ENCODE results near the gene GCNT2. TPM values are rescaled to one million over a fixed set of nuclear protein-coding genes. Genes with fewer than 3 reads are reported as not detected.

GCNT2 gene
- total RNA-seq, 1 experiment from 2014 or later, result 42.8 TPM

DNA sequence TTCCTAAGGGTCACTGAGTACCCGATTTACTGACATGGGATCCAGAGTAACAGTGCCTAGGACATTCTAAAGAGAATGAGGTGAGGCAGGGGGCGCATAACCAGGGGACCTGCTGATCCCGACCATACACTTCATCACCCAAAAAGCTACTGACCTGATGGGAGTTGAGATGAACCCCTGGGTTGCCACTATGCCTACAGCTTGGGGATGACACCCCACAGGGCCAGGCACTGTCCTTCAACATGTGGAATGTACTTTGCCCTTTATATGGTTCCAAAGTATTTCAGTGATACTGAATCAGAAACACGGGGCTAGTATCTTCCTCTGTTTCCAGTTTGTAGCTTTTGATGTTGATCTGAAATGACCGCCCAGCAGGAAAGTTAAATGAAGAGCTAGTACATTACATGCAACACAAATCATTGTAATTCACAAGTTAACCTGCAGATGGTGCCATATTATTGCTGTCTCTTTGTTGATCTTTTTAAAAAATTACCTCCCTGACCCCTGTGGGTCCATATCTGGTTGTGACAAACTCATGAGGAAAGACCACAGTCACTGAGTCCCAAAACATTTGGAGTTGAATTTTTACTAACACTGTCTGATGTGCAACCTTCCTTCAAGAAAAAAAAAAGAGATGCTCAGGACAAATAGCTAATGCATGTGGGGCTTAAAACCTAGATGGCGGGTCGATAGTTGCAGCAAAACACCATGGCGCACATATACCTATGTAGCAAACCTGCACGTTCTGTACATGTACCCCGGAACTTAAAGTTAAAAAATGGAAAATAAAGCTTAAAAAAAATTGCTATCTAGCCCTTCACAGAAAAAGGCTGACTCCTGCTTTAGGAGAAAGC is 42.7 kb upstream of the GCNT2 start:
- no TSS peak for BruUV-seq (replicated peaks)
- Histone ChIP-seq H3K4me3 (ENCODE audit: low read depth in 2 of 2, low read length in 2 of 2) (no peak overlapping the region), H3K27ac (ENCODE audit: low read length) (no peak overlapping the region), H3K36me3 (ENCODE audit: control insufficient read depth, insufficient read depth, low read length) (no peaks in the 10 kb centered on the region), H3K9me3 (ENCODE audit: control insufficient read depth, insufficient read depth, low read depth, low read length) (no peaks in the 10 kb centered on the region), H3K4me1 (ENCODE audit: control insufficient read depth, insufficient read depth, low read length) (no peaks in the 10 kb centered on the region), H3K27me3 (ENCODE audit: control insufficient read depth, insufficient read depth, low read length) (no peaks in the 10 kb centered on the region)
- ChIA-PET CTCF (interaction anchor here (0.6 to 1.8 kb wide), 14 partner anchors 8 to 1097 kb away, joined by 3 to 9 read pairs (median 3); partner anchors contain the start of gene SYCP2L), POLR2A (interaction anchor here (0.6 kb wide), 1 partner anchor 45 kb away, joined by 12 read pairs; no protein-coding TSS in a partner anchor)
- intact Hi-C loops (cut with micrococcal nuclease; ENCODE audit: unreplicated experiment) (loop anchor here (5.0 kb wide), 1 partner anchor 324 kb away; no protein-coding TSS in a partner anchor), in situ Hi-C loops (cut with HindIII; ENCODE audit: low pct_unique_long_range_greater_than_20kb, low sequenced_read_pairs) (no loop called here)
- peak; percentile 52 for DNase-seq (ENCODE audit: low read depth, low spot score)
- no peak for TF ChIP-seq TCF7L2 (IDR thresholded peaks at IDR 0.05; ENCODE audit: low read depth, low read length)
- TF ChIP-seq, protein P1, sequence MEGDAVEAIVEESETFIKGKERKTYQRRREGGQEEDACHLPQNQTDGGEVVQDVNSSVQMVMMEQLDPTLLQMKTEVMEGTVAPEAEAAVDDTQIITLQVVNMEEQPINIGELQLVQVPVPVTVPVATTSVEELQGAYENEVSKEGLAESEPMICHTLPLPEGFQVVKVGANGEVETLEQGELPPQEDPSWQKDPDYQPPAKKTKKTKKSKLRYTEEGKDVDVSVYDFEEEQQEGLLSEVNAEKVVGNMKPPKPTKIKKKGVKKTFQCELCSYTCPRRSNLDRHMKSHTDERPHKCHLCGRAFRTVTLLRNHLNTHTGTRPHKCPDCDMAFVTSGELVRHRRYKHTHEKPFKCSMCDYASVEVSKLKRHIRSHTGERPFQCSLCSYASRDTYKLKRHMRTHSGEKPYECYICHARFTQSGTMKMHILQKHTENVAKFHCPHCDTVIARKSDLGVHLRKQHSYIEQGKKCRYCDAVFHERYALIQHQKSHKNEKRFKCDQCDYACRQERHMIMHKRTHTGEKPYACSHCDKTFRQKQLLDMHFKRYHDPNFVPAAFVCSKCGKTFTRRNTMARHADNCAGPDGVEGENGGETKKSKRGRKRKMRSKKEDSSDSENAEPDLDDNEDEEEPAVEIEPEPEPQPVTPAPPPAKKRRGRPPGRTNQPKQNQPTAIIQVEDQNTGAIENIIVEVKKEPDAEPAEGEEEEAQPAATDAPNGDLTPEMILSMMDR (IDR thresholded peaks at IDR 0.05), result peak; percentile 81
- ATAC-seq, result peak; percentile 80

DNA sequence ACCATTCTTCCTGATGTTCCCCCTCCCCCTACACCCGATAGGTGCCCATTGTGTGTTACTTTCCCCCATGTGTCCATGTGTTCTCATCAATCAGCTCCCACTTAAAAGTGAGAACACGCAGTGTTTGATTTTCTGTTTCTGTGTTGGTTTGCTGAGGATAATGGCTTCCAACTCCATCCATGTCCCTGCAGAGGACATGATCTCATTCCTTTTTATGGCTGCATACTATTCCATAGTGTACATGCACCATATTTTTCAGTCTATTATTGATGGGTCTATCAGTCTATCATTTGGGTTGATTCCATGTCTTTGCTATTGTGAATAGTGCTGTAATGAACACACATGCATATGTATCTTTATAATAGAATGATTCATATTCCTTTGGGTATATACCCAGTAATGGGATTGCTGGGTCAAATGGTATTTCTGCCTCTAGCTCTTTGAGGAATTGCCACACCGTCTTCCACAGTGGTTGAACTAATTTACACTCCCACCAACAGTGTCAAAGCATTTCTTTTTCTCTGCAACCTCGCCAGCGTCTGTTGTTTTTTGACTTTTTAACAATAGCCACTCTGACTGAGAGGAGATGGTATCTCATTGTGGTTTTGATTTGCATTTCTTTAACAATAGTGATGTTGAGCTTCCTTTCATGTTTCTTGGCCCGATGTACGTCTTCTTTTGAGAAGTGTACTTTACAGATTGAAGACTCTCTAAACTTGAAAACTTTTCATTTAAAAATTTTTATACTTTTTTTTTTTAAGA is 41.0 kb upstream of the GCNT2 start:
- no peak overlapping the region for H3K27ac ChIP-seq (ENCODE audit: low read length)
- ChIA-PET POLR2A (no interaction called here), CTCF (no interaction called here)
- no peak for ATAC-seq
- BruUV-seq (replicated peaks), result no TSS peak
- intact Hi-C loops (cut with micrococcal nuclease; ENCODE audit: unreplicated experiment) (loop anchor here (5.0 kb wide), 1 partner anchor 322 kb away; no protein-coding TSS in a partner anchor), in situ Hi-C loops (cut with HindIII; ENCODE audit: low pct_unique_long_range_greater_than_20kb, low sequenced_read_pairs) (no loop called here)
- no peaks in the 10 kb centered on the region for H3K4me1 ChIP-seq (ENCODE audit: control insufficient read depth, insufficient read depth, low read length)
- TF ChIP-seq POLR2AphosphoS5 (IDR thresholded peaks at IDR 0.05; ENCODE audit: low read depth, low read length), result no peak
- TF ChIP-seq, protein P2, sequence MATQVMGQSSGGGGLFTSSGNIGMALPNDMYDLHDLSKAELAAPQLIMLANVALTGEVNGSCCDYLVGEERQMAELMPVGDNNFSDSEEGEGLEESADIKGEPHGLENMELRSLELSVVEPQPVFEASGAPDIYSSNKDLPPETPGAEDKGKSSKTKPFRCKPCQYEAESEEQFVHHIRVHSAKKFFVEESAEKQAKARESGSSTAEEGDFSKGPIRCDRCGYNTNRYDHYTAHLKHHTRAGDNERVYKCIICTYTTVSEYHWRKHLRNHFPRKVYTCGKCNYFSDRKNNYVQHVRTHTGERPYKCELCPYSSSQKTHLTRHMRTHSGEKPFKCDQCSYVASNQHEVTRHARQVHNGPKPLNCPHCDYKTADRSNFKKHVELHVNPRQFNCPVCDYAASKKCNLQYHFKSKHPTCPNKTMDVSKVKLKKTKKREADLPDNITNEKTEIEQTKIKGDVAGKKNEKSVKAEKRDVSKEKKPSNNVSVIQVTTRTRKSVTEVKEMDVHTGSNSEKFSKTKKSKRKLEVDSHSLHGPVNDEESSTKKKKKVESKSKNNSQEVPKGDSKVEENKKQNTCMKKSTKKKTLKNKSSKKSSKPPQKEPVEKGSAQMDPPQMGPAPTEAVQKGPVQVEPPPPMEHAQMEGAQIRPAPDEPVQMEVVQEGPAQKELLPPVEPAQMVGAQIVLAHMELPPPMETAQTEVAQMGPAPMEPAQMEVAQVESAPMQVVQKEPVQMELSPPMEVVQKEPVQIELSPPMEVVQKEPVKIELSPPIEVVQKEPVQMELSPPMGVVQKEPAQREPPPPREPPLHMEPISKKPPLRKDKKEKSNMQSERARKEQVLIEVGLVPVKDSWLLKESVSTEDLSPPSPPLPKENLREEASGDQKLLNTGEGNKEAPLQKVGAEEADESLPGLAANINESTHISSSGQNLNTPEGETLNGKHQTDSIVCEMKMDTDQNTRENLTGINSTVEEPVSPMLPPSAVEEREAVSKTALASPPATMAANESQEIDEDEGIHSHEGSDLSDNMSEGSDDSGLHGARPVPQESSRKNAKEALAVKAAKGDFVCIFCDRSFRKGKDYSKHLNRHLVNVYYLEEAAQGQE (IDR thresholded peaks at IDR 0.05; ENCODE audit: insufficient read depth in 1 of 2, low read depth in 2 of 2, low read length in 1 of 2), result no peak
- TF ChIP-seq TCF7L2 (IDR thresholded peaks at IDR 0.05; ENCODE audit: low read depth, low read length), result no peak
- TF ChIP-seq SIN3A (IDR thresholded peaks at IDR 0.05; ENCODE audit: borderline replicate concordance, insufficient read depth, low read depth, low read length), result no peak
- TF ChIP-seq, protein P1 (IDR thresholded peaks at IDR 0.05), result no peak
- H3K4me3 ChIP-seq (ENCODE audit: low read depth in 2 of 2, low read length in 2 of 2), result no peak overlapping the region
- no peaks in the 10 kb centered on the region for H3K27me3 ChIP-seq (ENCODE audit: control insufficient read depth, insufficient read depth, low read length)
- no peaks in the 10 kb centered on the region for H3K36me3 ChIP-seq (ENCODE audit: control insufficient read depth, insufficient read depth, low read length)
- H3K9me3 ChIP-seq (ENCODE audit: control insufficient read depth, insufficient read depth, low read depth, low read length), result no peaks in the 10 kb centered on the region
- no peak for DNase-seq (ENCODE audit: low read depth, low spot score)

All from Panc1 (cell line).